HepG2 (cell line): ENCODE results near the gene ATRAID.

Experiments used
- CHD2 ChIP-seq: IDR thresholded peaks from 2 replicates; pipeline ENCODE4 v1.6.1; 2011; ENCODE audit warnings: low read depth, low read length, improper control_type of control experiment
- HDAC1 ChIP-seq: sonication (generic); formaldehyde crosslinking; IDR thresholded peaks from 2 replicates; pipeline ENCODE4 v1.5.1; 2020; ENCODE audit warnings: mild to moderate bottlenecking, missing genetic modification reagents
- IRX3 ChIP-seq: sonication (generic); formaldehyde crosslinking; IDR thresholded peaks from 2 replicates; pipeline ENCODE4 v1.8.1; 2023; ENCODE audit warnings: mild to moderate bottlenecking, low read depth, missing genetic modification reagents, borderline replicate concordance
- POLR2A ChIP-seq, 2 experiments: IDR thresholded peaks; 2 replicates each; pipeline ENCODE4 v1.6.1; 2011; ENCODE audit warnings: low read depth in 2 of 2, low read length in 2 of 2, mild to moderate bottlenecking in 1 of 2, moderate library complexity in 1 of 2; ENCODE audit not compliant: insufficient read depth in 1 of 2
- ZBTB20 ChIP-seq: sonication (generic); formaldehyde crosslinking; IDR thresholded peaks from 2 replicates; pipeline ENCODE4 v1.8.1; 2023; ENCODE audit warnings: missing genetic modification reagents, low read depth, mild to moderate bottlenecking, borderline replicate concordance
- ZNF12 ChIP-seq: sonication (generic); formaldehyde crosslinking; IDR thresholded peaks from 2 replicates; pipeline ENCODE4 v1.5.0; 2020; ENCODE audit warnings: missing genetic modification reagents
- ZNF3 ChIP-seq: IDR thresholded peaks from 2 replicates; pipeline ENCODE4 v1.7.0; 2017; ENCODE audit warnings: inconsistent platforms
- ZNF543 ChIP-seq: sonication (generic); formaldehyde crosslinking; IDR thresholded peaks from 2 replicates; pipeline ENCODE4 v1.4.0; 2020; ENCODE audit warnings: mild to moderate bottlenecking, missing genetic modification reagents
- ZNF776 ChIP-seq: sonication (generic); formaldehyde crosslinking; IDR thresholded peaks from 2 replicates; pipeline ENCODE4 v1.4.0; 2020; ENCODE audit warnings: mild to moderate bottlenecking, missing genetic modification reagents
- TF ChIP-seq, protein P1 (sequence below): IDR thresholded peaks from 2 replicates; pipeline ENCODE4 v1.6.1; 2016; ENCODE audit warnings: low read depth, borderline replicate concordance
- TF ChIP-seq, protein P2 (sequence below), 2 experiments: IDR thresholded peaks; 2 replicates each; pipeline ENCODE4 v1.6.1; 2011 to 2012; ENCODE audit warnings: low read length in 2 of 2, borderline replicate concordance in 1 of 2, low read depth in 1 of 2, mild to moderate bottlenecking in 1 of 2, moderate library complexity in 1 of 2
- TF ChIP-seq, protein P3 (sequence below): sonication (generic); formaldehyde crosslinking; IDR thresholded peaks from 2 replicates; pipeline ENCODE4 v1.4.0; 2020; ENCODE audit warnings: missing genetic modification reagents

DNA sequence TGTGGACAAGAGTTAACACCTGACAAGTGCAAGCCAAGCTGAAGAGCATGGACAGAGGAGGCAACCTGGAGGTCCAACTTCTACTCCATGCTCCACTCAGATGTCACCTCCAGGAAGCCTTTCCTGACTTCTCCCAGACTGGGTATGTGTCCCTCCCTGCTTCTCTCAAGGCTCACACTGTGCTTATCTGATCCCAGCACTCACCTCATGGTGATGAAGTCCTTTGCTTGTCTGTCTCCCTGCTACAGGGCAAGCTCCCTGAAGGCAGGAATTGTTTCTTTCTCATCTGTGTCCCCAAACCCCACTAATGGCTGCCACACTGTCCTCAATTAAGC, 53.7 kb downstream of the ATRAID start:
- TF ChIP-seq, protein P1, sequence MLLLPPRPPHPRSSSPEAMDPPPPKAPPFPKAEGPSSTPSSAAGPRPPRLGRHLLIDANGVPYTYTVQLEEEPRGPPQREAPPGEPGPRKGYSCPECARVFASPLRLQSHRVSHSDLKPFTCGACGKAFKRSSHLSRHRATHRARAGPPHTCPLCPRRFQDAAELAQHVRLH (CRISPR knock-in tag): no peak
- TF ChIP-seq HDAC1 (CRISPR knock-in tag) (no peak), ZNF3 (no peak), ZNF12 (CRISPR knock-in tag) (no peak), ZNF776 (CRISPR knock-in tag) (no peak), IRX3 (CRISPR knock-in tag) (no peak), POLR2A (IDR thresholded peaks at IDR 0.05; ENCODE audit: insufficient read depth in 1 of 2, low read depth in 2 of 2, low read length in 2 of 2) (no peak), CHD2 (no peak), ZBTB20 (CRISPR knock-in tag) (no peak), ZNF543 (CRISPR knock-in tag) (no peak)
- TF ChIP-seq, protein P2, sequence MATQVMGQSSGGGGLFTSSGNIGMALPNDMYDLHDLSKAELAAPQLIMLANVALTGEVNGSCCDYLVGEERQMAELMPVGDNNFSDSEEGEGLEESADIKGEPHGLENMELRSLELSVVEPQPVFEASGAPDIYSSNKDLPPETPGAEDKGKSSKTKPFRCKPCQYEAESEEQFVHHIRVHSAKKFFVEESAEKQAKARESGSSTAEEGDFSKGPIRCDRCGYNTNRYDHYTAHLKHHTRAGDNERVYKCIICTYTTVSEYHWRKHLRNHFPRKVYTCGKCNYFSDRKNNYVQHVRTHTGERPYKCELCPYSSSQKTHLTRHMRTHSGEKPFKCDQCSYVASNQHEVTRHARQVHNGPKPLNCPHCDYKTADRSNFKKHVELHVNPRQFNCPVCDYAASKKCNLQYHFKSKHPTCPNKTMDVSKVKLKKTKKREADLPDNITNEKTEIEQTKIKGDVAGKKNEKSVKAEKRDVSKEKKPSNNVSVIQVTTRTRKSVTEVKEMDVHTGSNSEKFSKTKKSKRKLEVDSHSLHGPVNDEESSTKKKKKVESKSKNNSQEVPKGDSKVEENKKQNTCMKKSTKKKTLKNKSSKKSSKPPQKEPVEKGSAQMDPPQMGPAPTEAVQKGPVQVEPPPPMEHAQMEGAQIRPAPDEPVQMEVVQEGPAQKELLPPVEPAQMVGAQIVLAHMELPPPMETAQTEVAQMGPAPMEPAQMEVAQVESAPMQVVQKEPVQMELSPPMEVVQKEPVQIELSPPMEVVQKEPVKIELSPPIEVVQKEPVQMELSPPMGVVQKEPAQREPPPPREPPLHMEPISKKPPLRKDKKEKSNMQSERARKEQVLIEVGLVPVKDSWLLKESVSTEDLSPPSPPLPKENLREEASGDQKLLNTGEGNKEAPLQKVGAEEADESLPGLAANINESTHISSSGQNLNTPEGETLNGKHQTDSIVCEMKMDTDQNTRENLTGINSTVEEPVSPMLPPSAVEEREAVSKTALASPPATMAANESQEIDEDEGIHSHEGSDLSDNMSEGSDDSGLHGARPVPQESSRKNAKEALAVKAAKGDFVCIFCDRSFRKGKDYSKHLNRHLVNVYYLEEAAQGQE (IDR thresholded peaks at IDR 0.05; ENCODE audit: borderline replicate concordance in 1 of 2, low read depth in 1 of 2, low read length in 2 of 2): no peak
- TF ChIP-seq, protein P3, sequence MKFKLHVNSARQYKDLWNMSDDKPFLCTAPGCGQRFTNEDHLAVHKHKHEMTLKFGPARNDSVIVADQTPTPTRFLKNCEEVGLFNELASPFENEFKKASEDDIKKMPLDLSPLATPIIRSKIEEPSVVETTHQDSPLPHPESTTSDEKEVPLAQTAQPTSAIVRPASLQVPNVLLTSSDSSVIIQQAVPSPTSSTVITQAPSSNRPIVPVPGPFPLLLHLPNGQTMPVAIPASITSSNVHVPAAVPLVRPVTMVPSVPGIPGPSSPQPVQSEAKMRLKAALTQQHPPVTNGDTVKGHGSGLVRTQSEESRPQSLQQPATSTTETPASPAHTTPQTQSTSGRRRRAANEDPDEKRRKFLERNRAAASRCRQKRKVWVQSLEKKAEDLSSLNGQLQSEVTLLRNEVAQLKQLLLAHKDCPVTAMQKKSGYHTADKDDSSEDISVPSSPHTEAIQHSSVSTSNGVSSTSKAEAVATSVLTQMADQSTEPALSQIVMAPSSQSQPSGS (CRISPR knock-in tag): no peak
